Gastroesophageal sphincter (tissue), 3 donors: ENCODE data around the gene NUP210.

ENCODE experiments used
- CTCF ChIP-seq, 4 experiments: fragments of 200-600 bp in 2 of 4; fragments of 450-650 bp in 2 of 4; sonication (generic) in 1 of 4; IDR thresholded peaks; one replicate each; pipeline ENCODE4 v1.5.1; 2017 to 2019; ENCODE audit warnings: antibody characterized with exemption in 4 of 4, mild to moderate bottlenecking in 2 of 4, moderate library complexity in 2 of 4
- POLR2A ChIP-seq, 2 donors: fragments of 450-650 bp; IDR thresholded peaks; one replicate each; pipeline ENCODE4 v1.6.1; 2017; ENCODE audit warnings: antibody characterized with exemption in 2 of 2, mild to moderate bottlenecking in 2 of 2, moderate library complexity in 1 of 2

GRCh38 chr3:13324835-13325501 lies 95.2 kb downstream of the NUP210 start:
- no peak for TF ChIP-seq CTCF (IDR thresholded peaks at IDR 0.05)
- no peak for TF ChIP-seq POLR2A (IDR thresholded peaks at IDR 0.05)
